ENCODE data around the gene CYP3A4.

- TF ChIP-seq CTCF (conservative IDR thresholded peaks at IDR 0.05; ENCODE audit: low read depth, low read length) (no peak), EZH2 (IDR thresholded peaks at IDR 0.05; ENCODE audit: low read length, unreplicated experiment) (no peak)
Observed at GRCh38 chr7:99709838-99710578, 74.0 kb downstream of the CYP3A4 start.
